NCI-H446 treated with DMSO at 0.1 percent for 48 hours (cell line): ENCODE measurements around the gene STRA6.

ENCODE experiments used
- DNase-seq: peaks from one replicate; lab custom pipeline; 2025; lab: John Stamatoyannopoulos, UW

Gene STRA6

GRCh38 chr15:74132681-74133651, 69.6 kb downstream of the STRA6 start:
- no peak for DNase-seq

GRCh38 chr15:74131628-74132413, 70.8 kb downstream of the STRA6 start:
- DNase-seq, result no peak

GRCh38 chr15:74130849-74131627, 71.5 kb downstream of the STRA6 start:
- DNase-seq, result no peak

- no peak for DNase-seq
Measured at GRCh38 chr15:74130155-74130848, 72.3 kb downstream of the STRA6 start, which contains the start of gene ISLR2. Gene ISLR2, plus strand, starts transcription at chr15:74130586. Its CDS starts 2,169 bp downstream, at chr15:74132755.

GRCh38 chr15:74129586-74130154, 72.9 kb downstream of the STRA6 start:
- DNase-seq, result no peak
